ENCODE results near the gene TRMT13. TPM values are rescaled to one million over a fixed set of nuclear protein-coding genes. Genes with fewer than 3 reads are reported as not detected.

TRMT13 gene, protein sequence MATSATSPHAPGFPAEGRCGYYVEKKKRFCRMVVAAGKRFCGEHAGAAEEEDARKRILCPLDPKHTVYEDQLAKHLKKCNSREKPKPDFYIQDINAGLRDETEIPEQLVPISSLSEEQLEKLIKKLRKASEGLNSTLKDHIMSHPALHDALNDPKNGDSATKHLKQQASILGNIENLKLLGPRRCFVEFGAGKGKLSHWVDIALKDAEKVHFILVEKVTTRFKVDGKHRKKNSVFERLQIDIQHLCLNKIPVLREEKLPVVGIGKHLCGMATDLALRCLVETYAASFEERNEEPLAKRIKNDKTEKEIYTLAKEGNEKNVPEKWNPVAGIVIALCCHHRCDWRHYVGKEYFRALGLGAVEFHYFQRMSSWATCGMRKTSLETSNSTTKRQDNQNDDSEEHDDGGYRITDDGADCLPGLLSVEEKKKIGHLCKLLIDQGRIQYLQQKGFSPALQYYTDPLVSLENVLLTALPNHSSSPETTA
- total RNA-seq: 10 to 100 TPM in 3 of 4 donors, 1 to 10 TPM in 1; 3.7 to 25.4 (median 16.7) TPM

DNA sequence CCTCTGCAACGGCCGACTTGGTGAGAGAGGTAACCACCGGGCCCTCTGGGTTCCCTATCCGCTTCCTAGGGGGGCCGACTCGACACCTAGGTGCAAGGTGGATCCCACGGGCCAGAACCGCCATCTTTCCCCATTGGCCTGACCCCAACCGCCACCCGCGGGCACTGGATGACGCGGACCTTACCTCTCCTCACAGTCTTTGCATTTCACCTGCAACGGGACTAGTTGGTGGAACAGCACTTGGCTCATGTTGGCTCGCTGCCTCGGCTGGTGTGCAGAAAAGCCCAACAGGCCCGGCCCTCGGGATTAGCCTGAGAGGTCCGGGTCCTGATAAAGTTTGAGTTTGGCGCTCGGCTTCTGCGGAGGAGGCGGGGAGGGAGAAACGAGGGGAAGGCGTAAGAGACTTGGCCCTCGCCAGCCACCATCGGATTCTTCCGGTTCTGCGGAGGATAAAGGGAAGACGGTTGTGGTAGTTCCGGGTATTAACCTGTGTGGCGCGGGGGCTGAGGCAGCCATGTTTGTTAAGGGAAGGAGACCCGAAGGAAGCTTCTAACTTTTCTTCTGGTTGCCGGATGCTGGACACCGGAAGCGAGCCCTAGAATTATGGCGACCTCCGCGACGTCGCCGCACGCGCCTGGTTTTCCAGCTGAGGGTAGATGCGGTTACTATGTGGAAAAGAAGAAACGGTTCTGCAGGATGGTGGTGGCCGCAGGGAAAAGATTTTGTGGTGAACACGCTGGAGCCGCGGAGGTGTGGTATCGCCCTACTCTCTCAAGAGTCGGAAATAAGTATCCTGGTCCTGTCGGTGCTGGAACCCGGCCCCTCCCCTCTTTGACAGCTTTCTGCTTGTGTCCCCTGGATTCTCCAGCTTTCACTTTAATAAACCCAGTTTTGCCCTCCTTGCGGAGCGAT, at the start of gene TRMT13, which contains the start of gene SASS6:
TSS of gene TRMT13 (plus strand) at position 598 of the 912 bp plus-strand sequence. CDS start at position 604, 6 bp downstream.
TSS of gene SASS6 (minus strand) at position 365 of the 912 bp plus-strand sequence. CDS start at position 249, 116 bp downstream.
- Histone ChIP-seq H3K36me3 (peaks cover 0 to 10% (median 4%) of the 10 kb centered on the region in 4 donors), H3K4me3 (peak within 1 kb of the TSS; percentile 61 to 99 (median 78)), H3K27me3 (no peaks in the 10 kb centered on the region), H3K4me1 (peaks cover 15 to 20% (median 16%) of the 10 kb centered on the region in 4 donors), H3K27ac (peak within 1 kb of the TSS; percentile 67 to 89 (median 83)), H3K9me3 (no peaks in the 10 kb centered on the region)
- TF ChIP-seq POLR2A (IDR thresholded peaks at IDR 0.05) (peak; percentile 17), EP300 (IDR thresholded peaks at IDR 0.05; ENCODE audit: low read depth) (peak; percentile 44), CTCF (IDR thresholded peaks at IDR 0.05) (peak in 3 of 5 experiments; percentile 5 to 41 (median 33)), POLR2AphosphoS5 (IDR thresholded peaks at IDR 0.05) (peak; percentile 60 to 90 (median 77))
- intact Hi-C loops (cut with DNase I; ENCODE audit: low total_unique reads) (loop anchor here (5.0 kb wide), 1 partner anchor 134 kb away; the partner anchor contains the start of gene RTCA), in situ Hi-C loops (cut with MboI; ENCODE audit: low pct_ligation_motif_present in 1 of 4, low pct_unique_long_range_greater_than_20kb in 1 of 4, low sequenced_read_pairs in 3 of 4) (loop anchor here in 1 of 4 donors (25.0 kb wide), 1 partner anchor 329 kb away; no protein-coding TSS in a partner anchor)
- DNase-seq: peak; percentile 98
- 0 to 1% methylated on average over 18 to 57 of the region's 57 CpGs for WGBS, 2 donors (ENCODE audit: low coverage in 1 of 2)

- in situ Hi-C loops (cut with MboI; ENCODE audit: low pct_ligation_motif_present in 1 of 4, low pct_unique_long_range_greater_than_20kb in 1 of 4, low sequenced_read_pairs in 3 of 4): no loop called here
- intact Hi-C loops (cut with DNase I; ENCODE audit: low total_unique reads): no loop called here
- Histone ChIP-seq H3K36me3 (no peaks in the 10 kb centered on the region), H3K4me1 (no peaks in the 10 kb centered on the region), H3K4me3 (no peak overlapping the region), H3K9me3 (no peaks in the 10 kb centered on the region), H3K27ac (no peak overlapping the region), H3K27me3 (no peaks in the 10 kb centered on the region)
- no peak for TF ChIP-seq POLR2AphosphoS5 (IDR thresholded peaks at IDR 0.05)
- TF ChIP-seq POLR2A (IDR thresholded peaks at IDR 0.05): no peak
- no peak for TF ChIP-seq CTCF (IDR thresholded peaks at IDR 0.05)
- TF ChIP-seq EP300 (IDR thresholded peaks at IDR 0.05; ENCODE audit: low read depth): no peak
- no peak for DNase-seq
- 84 to 100% methylated on average over 1 of the region's 1 CpG for WGBS, 2 donors (ENCODE audit: low coverage in 1 of 2)
Measured at GRCh38 chr1:100087396-100087795, 45.6 kb upstream of the TRMT13 start.

DNA sequence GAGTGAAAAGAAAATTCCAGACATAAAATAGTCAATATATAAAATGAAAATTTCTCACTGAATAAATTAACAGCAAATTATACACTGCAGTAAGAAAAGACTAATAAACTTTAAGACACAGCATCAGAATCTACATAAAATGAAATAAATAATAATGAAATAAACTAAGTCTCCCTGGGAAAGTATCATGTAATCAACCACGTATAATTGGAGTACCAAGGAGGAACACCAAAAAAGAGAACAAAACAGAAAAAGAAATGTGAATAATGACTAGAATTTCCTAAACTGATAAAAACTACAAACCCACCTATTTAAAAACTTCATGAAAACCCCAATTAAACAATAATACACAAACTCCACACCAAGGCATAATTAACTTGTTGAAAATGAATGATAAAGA, 43.9 kb upstream of the TRMT13 start:
- no peaks in the 10 kb centered on the region for H3K36me3 ChIP-seq
- no peak overlapping the region for H3K27ac ChIP-seq
- intact Hi-C loops (cut with DNase I; ENCODE audit: low total_unique reads): no loop called here
- no peak for DNase-seq
- H3K27me3 ChIP-seq: no peaks in the 10 kb centered on the region
- no peaks in the 10 kb centered on the region for H3K4me1 ChIP-seq
- in situ Hi-C loops (cut with MboI; ENCODE audit: low pct_ligation_motif_present in 1 of 4, low pct_unique_long_range_greater_than_20kb in 1 of 4, low sequenced_read_pairs in 3 of 4): no loop called here
- 63 to 84% methylated on average over 1 of the region's 1 CpG for WGBS, 2 donors (ENCODE audit: low coverage in 1 of 2)
- no peaks in the 10 kb centered on the region for H3K9me3 ChIP-seq
- TF ChIP-seq POLR2A (IDR thresholded peaks at IDR 0.05) (no peak), EP300 (IDR thresholded peaks at IDR 0.05; ENCODE audit: low read depth) (no peak), POLR2AphosphoS5 (IDR thresholded peaks at IDR 0.05) (no peak), CTCF (IDR thresholded peaks at IDR 0.05) (no peak)
- H3K4me3 ChIP-seq: no peak overlapping the region

Data from transverse colon (tissue), 4 donors.